Testis (tissue), 2 donors: ENCODE data around the gene TRAPPC3.

Experiments
- POLR2A ChIP-seq: fragments of 450-650 bp; IDR thresholded peaks from one replicate; pipeline ENCODE4 v1.6.1; 2017; ENCODE audit warnings: antibody characterized with exemption, mild to moderate bottlenecking, moderate library complexity
- TF ChIP-seq, protein P1 (sequence below), 3 experiments: fragments of 450-650 bp in 2 of 3; fragments of 200-600 bp in 1 of 3; sonication (generic) in 1 of 3; IDR thresholded peaks; one replicate each; pipeline ENCODE4 v1.5.1; 2016 to 2019; ENCODE audit warnings: antibody characterized with exemption in 3 of 3, mild to moderate bottlenecking in 2 of 3, moderate library complexity in 1 of 3

DNA sequence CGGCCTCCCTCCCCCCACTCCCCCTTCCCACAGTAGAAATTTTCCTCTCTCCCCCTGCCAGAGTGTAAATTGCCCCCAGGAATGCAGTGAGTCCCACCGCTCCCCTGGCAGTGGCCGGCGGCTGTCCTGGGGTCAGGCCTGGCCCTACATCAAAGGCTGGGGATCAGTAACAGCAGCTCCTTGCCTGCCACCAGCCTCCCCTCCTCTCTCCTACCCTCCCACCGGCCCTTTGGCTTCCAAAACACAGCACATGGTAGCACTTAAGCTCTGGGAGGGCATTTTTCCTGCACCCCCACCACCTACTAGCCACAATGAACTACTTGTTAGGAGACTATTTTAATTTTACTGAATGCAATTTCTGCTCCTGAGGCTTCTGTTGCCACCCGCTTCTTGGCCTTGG lies 15.3 kb downstream of the TRAPPC3 start:
- TF ChIP-seq, protein P1, sequence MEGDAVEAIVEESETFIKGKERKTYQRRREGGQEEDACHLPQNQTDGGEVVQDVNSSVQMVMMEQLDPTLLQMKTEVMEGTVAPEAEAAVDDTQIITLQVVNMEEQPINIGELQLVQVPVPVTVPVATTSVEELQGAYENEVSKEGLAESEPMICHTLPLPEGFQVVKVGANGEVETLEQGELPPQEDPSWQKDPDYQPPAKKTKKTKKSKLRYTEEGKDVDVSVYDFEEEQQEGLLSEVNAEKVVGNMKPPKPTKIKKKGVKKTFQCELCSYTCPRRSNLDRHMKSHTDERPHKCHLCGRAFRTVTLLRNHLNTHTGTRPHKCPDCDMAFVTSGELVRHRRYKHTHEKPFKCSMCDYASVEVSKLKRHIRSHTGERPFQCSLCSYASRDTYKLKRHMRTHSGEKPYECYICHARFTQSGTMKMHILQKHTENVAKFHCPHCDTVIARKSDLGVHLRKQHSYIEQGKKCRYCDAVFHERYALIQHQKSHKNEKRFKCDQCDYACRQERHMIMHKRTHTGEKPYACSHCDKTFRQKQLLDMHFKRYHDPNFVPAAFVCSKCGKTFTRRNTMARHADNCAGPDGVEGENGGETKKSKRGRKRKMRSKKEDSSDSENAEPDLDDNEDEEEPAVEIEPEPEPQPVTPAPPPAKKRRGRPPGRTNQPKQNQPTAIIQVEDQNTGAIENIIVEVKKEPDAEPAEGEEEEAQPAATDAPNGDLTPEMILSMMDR (IDR thresholded peaks at IDR 0.05) = no peak
- TF ChIP-seq POLR2A = no peak
